GM19023 (cell line): ENCODE measurements around the gene RXYLT1.

Experiments
- ATAC-seq: cut with Tn5 transposase; IDR thresholded peaks from one replicate; pipeline ENCODE4 v1.9.1; 2021; ENCODE audit warnings: mild to moderate bottlenecking, moderate library complexity; ENCODE audit not compliant: unreplicated experiment

The RXYLT1 gene

GRCh38 chr12:63802012-63802608 lies 22.4 kb downstream of the RXYLT1 start:
- no peak for ATAC-seq

GRCh38 chr12:63804746-63805145 lies 25.0 kb downstream of the RXYLT1 start:
- no peak for ATAC-seq

DNA sequence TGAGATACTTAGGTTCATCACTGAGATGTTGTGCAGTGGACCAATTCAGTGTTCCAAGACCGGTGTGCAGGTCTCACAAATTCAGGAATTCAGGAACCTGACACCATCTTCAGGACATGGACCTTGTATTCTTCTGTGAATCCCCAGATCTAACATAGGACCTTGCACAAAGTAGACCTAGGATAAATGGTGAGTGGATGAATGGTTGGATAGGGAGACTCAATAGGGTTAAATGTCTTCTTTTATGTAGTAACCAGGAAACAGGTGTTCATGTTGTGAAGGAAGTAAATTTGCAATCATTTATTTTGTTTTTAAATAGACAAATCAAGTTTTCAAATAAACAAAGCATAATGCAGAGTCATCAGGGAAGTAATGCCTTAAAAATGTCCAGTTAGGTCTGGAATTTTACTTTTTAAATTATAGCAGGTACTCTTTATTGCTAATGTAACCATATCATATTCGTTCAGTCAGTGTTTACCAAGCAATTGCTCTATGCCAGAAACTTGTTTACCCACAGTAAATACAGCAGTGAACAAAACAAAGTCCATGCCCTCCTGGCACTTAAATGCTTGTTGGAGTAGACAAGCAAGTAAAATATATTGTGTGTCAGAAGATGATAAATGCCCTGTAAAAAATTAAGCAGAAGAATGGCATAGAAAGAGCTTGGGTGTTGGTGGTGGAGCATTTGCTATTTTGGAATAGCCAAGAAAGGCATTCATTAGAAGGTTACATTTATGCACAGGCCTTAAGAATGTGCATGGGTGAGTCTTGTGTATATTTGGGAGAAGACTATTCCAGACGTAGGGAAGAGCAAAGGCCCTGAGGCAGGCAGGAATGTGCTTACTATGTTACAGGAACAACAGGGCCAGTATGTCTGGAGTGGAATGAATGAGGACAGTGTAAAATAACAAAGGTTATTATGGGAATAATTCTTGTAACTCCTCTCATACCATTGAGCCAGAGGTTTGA lies 26.3 kb downstream of the RXYLT1 start:
- ATAC-seq: no peak

DNA sequence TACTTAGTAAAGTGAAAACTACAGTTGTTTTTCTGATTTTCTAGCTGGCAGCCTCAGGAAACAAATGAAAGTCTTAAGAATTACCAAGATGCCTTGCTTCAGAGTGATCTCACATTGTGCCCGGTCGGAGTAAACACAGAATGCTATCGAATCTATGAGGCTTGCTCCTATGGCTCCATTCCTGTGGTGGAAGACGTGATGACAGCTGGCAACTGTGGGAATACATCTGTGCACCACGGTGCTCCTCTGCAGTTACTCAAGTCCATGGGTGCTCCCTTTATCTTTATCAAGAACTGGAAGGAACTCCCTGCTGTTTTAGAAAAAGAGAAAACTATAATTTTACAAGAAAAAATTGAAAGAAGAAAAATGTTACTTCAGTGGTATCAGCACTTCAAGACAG lies 28.9 kb downstream of the RXYLT1 start:
- no peak for ATAC-seq

DNA sequence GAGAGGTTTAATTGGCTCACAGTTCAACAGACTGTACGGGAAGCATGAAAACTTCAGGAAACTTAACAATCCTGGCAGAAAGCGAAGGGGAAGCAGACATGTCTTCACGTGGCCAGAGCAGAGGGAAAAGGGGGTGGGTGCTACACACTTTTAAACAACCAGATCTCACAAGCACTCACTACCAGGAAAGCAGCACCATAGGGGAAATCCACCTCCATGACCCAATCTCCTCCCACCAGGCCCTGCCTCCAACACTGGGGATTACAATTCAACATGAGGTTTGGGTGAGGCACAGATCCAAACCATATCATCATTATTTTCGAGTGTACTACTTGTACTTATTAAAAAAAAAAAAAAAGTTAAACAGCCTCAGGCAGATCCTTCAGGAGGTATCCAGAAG lies 29.9 kb downstream of the RXYLT1 start:
- no peak for ATAC-seq

DNA sequence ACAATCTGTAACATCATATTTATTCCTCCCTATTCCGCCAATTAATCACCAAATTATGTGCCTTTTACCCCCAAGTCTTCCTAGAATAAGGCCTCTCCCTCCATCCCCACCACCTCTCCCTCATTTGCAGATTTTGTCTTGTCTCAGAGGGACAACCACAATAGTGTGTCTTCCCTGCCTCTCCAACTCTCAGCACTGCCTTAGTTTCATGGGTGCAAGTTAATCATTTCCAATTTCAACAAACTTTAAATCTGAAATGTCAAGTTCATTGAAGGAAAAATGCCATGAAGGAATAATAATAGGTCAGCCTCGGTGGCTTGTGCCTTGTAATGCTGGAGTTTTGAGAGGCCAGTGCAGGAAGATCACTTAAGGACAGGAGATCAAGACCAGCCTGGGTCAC lies 31.6 kb downstream of the RXYLT1 start:
- no peak for ATAC-seq

DNA sequence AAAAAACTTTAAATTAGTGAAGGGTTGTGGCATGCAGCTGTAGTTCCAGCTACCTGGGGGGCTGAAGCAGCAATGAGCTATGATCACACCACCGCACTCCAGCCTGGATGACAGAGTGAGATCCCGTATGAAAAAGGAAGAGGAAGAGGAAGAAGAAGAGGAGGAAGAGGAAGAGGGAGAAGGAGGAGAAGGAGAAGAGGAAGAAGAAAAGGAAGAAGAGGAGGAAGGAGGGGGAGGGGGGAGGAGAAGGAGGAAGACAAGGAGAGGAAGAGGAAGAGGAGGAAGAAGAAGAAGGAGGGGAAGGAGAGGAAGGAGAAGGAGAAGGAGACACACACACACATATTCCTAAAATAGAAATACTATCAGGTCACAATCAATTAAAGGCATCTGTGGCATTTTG lies 32.0 kb downstream of the RXYLT1 start:
- no peak for ATAC-seq

DNA sequence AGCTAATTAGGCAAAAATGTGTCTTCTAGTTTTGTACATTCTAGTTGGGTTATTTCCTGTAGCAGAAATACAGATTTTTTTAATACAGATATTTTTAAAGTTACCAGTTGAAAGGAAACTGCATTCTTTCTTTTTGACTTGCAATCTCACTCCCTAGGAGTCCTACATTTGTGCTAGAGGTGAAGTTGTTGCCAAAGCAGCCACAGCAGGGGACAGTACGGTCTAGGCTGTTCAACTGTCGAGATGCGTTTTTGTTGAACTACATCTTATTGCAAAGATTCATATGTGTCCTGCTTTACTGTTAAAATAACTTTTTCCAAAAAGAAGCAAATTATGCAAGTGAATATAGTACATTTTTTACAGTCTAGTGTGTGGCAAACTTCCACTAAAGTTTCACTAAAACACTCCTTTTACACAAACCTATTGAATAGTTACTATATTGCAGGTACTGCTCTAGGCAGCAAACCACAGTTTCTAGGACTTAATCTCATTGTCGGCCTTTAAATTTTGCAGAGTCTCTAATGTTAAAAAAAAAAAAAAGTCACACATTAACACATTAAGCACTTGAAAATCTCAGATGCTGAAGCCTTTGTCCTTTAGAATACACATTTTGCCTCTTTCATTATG lies 34.5 kb downstream of the RXYLT1 start:
- ATAC-seq: peak; percentile 41

- no peak for ATAC-seq
Observed at GRCh38 chr12:63815482-63815852, 35.8 kb downstream of the RXYLT1 start.

DNA sequence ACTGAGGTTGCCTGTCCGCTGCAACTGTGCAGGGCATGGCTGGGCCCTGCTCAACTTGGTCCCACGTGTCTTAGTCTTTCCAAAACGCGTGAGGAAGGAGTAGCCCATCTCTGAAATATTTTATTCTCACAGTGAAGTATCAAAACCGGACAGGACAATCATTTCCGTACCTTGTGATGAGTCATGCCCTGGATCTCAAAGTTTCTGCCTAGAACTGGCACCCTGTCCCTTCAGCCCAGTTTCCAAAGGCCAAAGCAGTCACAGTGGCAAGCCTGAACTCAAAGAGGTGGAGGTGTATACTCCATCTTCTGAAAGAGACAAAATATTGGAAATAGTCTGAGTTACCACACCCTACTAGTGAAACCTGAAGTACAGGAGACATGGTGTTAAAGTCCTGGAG lies 36.3 kb downstream of the RXYLT1 start:
- ATAC-seq: no peak

DNA sequence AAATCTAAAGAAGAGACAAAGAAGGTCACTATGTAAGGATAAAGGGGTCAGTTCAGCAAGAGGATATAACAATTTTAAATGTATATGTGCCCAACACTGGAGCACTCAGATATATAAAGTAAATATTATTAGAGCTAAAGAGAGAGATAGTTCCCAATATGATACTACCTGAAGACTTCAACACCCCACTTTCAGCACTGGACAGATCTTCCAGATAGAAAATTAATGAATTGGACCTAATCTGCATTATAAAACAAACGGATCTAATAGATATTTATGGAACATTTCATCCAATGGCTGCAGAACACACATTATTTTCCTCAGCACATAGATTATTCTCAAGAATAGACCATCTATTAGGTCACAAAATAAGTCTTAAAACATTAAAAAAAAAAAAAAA lies 40.7 kb downstream of the RXYLT1 start:
- ATAC-seq: no peak

GRCh38 chr12:63821781-63822251 lies 42.1 kb downstream of the RXYLT1 start:
- no peak for ATAC-seq

DNA sequence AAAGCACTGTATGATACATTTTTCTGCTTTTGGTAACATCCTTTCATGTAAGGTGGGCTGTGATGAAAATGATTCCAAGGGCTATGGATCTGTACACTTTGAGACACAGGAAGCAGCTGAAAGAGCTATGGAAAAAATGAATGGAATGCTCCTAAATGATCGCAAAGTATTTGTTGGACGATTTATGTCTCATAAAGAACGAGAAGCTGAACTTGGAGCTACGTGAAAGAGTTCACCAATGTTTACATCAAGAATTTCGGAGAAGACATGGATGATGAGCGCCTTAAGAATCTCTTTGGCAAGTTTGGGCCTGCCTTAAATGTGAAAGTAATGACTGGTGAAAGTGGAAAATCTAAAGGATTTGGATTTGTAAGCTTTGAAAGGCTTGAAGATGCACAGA lies 42.6 kb downstream of the RXYLT1 start:
- ATAC-seq: no peak

- ATAC-seq: no peak
Observed at GRCh38 chr12:63823040-63823439, 43.3 kb downstream of the RXYLT1 start.

- peak; percentile 56 for ATAC-seq
Observed at GRCh38 chr12:63826006-63826585, 46.4 kb downstream of the RXYLT1 start.

GRCh38 chr12:63828867-63829266 lies 49.2 kb downstream of the RXYLT1 start:
- ATAC-seq: no peak

DNA sequence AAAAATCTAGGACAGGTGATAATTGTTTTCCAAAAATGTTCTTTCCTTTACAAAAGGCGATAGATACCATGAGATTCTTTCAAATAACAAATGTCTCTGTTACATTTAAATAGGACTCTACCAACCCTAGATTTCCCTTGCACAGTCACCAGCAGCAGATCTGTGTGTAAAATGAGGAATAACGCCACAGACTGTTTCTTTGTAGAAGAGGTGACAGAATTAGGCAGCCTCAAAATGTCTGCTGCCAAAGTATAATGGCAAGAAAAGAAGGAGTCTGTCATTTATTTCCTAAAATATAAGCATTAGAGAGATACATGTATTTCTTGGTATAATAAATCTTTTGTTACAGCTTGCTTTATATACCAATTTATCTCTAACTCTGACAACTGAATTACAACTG lies 56.3 kb downstream of the RXYLT1 start:
- ATAC-seq: no peak

- ATAC-seq: no peak
Observed at GRCh38 chr12:63836936-63837335, 57.2 kb downstream of the RXYLT1 start.

GRCh38 chr12:63838411-63838810 lies 58.7 kb downstream of the RXYLT1 start:
- ATAC-seq: no peak

DNA sequence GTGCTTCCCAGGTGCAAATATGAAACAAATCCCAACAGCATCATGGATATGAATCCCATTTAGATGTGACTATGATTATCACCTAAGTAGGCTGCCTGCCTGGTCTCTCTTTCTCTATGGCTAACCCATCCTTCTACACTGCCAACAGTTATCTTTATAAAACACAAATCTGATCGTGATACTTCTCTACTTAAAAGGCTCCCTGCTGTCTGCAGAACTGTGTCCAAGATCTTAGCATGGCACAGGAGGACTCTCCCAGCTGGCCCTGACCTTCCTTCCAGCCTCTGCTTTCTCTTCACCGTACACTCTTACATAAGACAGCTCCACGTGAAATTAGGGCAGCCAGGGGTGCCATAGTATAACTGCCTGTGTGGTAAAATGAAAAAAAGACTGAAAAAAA lies 61.3 kb downstream of the RXYLT1 start:
- no peak for ATAC-seq

DNA sequence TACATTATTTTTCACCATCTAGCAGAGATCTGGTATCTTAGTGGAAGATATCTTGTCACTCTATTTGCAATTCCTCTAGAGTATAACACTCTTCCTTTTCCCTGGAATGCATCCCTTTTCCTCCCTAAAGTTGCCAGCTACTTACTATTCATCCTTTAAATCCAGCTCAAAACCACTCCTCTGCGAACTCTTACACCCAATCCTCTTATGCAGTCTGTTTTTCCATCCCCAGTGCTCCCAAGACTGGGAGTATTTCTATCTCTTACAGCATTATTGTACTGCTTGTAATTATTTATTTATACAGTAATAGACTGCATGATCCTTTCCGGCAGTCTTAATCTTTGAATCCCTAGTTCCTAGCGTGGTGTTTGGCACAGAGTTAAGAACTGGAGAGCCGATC lies 61.9 kb downstream of the RXYLT1 start:
- ATAC-seq: no peak
